ENCODE data around the gene YRDC. TPM values are rescaled to one million over a fixed set of nuclear protein-coding genes. Genes with fewer than 3 reads are reported as not detected.

The YRDC gene
- total RNA-seq = 10 to 100 TPM in 2 of 4 donors, 1 to 10 TPM in 2; 8.1 to 12.9 (median 9.7) TPM

GRCh38 chr1:37807555-37808368, at the start of gene YRDC, which contains the start of gene C1orf122:
Gene YRDC, minus strand, starts transcription at chr1:37808208. Its CDS starts 28 bp downstream, at chr1:37808180.
Gene C1orf122, plus strand, starts transcription at chr1:37807790. Its CDS starts 615 bp downstream, at chr1:37808405.
- H3K36me3 ChIP-seq = peaks cover 0 to 49% (median 0%) of the 10 kb centered on the region in 3 donors
- DNase-seq = peak; percentile 92 to 97 (median 96)
- TF ChIP-seq CTCF (IDR thresholded peaks at IDR 0.05) = peak in 1 of 6 experiments; percentile 9
- TF ChIP-seq POLR2A (IDR thresholded peaks at IDR 0.05) = peak; percentile 74 to 80

GRCh38 chr1:37854406-37854805, 46.4 kb upstream of the YRDC start:
- Histone ChIP-seq H3K9me3 (no peaks in the 10 kb centered on the region), H3K36me3 (peaks cover 0 to 6% (median 0%) of the 10 kb centered on the region in 3 donors), H3K4me3 (no peak overlapping the region), H3K27me3 (no peaks in the 10 kb centered on the region), H3K27ac (no peak overlapping the region), H3K4me1 (peaks cover 0 to 42% (median 5%) of the 10 kb centered on the region in 4 donors)
- no peak for TF ChIP-seq POLR2A (IDR thresholded peaks at IDR 0.05)
- no peak for TF ChIP-seq CTCF (IDR thresholded peaks at IDR 0.05)
- no peak for DNase-seq

More at GRCh38 chr1:37807555-37808368, at the start of gene YRDC, which contains the start of gene C1orf122:
- peak within 1 kb of the TSS; percentile 63 to 96 (median 94) for H3K4me3 ChIP-seq
- H3K9me3 ChIP-seq = no peaks in the 10 kb centered on the region
- H3K27me3 ChIP-seq = no peaks in the 10 kb centered on the region
- H3K27ac ChIP-seq = peak within 1 kb of the TSS; percentile 89 to 97 (median 92)
- H3K4me1 ChIP-seq = peaks cover 0 to 27% (median 15%) of the 10 kb centered on the region in 4 donors

- Histone ChIP-seq H3K4me1 (peaks cover 0 to 35% (median 0%) of the 10 kb centered on the region in 4 donors), H3K9me3 (no peaks in the 10 kb centered on the region), H3K27me3 (no peaks in the 10 kb centered on the region), H3K36me3 (peaks cover 0 to 6% (median 0%) of the 10 kb centered on the region in 3 donors), H3K27ac (no peak overlapping the region), H3K4me3 (no peak overlapping the region)
- TF ChIP-seq CTCF (IDR thresholded peaks at IDR 0.05) (no peak), POLR2A (IDR thresholded peaks at IDR 0.05) (no peak)
- DNase-seq = no peak
Measured at GRCh38 chr1:37853157-37853556, 45.1 kb upstream of the YRDC start.

- H3K36me3 ChIP-seq = no peaks in the 10 kb centered on the region
- no peak for DNase-seq
- TF ChIP-seq POLR2A (IDR thresholded peaks at IDR 0.05) (no peak), CTCF (IDR thresholded peaks at IDR 0.05) (no peak)
- H3K27ac ChIP-seq = no peak overlapping the region
- no peak overlapping the region for H3K4me3 ChIP-seq
- no peaks in the 10 kb centered on the region for H3K27me3 ChIP-seq
- H3K9me3 ChIP-seq = no peaks in the 10 kb centered on the region
- peaks cover 0 to 36% (median 0%) of the 10 kb centered on the region in 4 donors for H3K4me1 ChIP-seq
Measured at GRCh38 chr1:37851782-37852210, 43.8 kb upstream of the YRDC start.

- DNase-seq = no peak
- H3K36me3 ChIP-seq = no peaks in the 10 kb centered on the region
- peaks cover 0 to 36% (median 0%) of the 10 kb centered on the region in 4 donors for H3K4me1 ChIP-seq
- H3K27ac ChIP-seq = peak overlapping the region in 1 of 4 donors; percentile 3
- no peaks in the 10 kb centered on the region for H3K27me3 ChIP-seq
- no peaks in the 10 kb centered on the region for H3K9me3 ChIP-seq
- TF ChIP-seq CTCF (IDR thresholded peaks at IDR 0.05) = no peak
- TF ChIP-seq POLR2A (IDR thresholded peaks at IDR 0.05) = no peak
- no peak overlapping the region for H3K4me3 ChIP-seq
Measured at GRCh38 chr1:37851262-37851661, 43.3 kb upstream of the YRDC start.

Measured in Peyer's patch (tissue), 4 donors.